Peyer's patch (tissue), 4 donors: ENCODE measurements around the gene SIK2. TPM values are rescaled to one million over a fixed set of nuclear protein-coding genes. Genes with fewer than 3 reads are reported as not detected.

Experiments used
- DNase-seq, 3 donors: peaks; one replicate each; pipeline ENCODE4 v3.0.0-alpha.2; 2017 to 2019
- H3K27ac ChIP-seq, 4 donors: fragments of 200-600 bp; sonication (generic); one replicate each; pipeline ENCODE4 v1.5.1; 2016 to 2019
- H3K27me3 ChIP-seq, 2 donors: fragments of 200-600 bp; sonication (generic); one replicate each; pipeline ENCODE4 v1.5.1; 2019
- H3K36me3 ChIP-seq, 3 donors: fragments of 200-600 bp; sonication (generic); one replicate each; pipeline ENCODE4 v1.5.1; 2016 to 2019
- H3K4me1 ChIP-seq, 4 donors: fragments of 200-600 bp; sonication (generic); one replicate each; pipeline ENCODE4 v1.5.1; 2016 to 2019
- H3K4me3 ChIP-seq, 4 donors: fragments of 200-600 bp; sonication (generic); 1 replicate in 3 of 4; 2 replicates in 1 of 4; pipeline ENCODE4 v1.5.1; 2016 to 2019; ENCODE audit warnings: mild to moderate bottlenecking in 1 of 4
- H3K9me3 ChIP-seq, 4 donors: fragments of 200-600 bp; sonication (generic); one replicate each; pipeline ENCODE4 v1.5.1; 2016 to 2019; ENCODE audit warnings: mild to moderate bottlenecking in 1 of 4
- POLR2A ChIP-seq, 2 donors: fragments of 450-650 bp; IDR thresholded peaks; one replicate each; pipeline ENCODE4 v1.5.1; 2017; ENCODE audit warnings: antibody characterized with exemption in 2 of 2, mild to moderate bottlenecking in 2 of 2, moderate library complexity in 2 of 2
- total RNA-seq, 4 donors: library from RNA; depleted of rRNA; stranded (reverse); fragments of >200 nt; gene quantifications; one replicate each; pipeline ENCODE4 v1.1.0, GENCODE V29; 2016
- TF ChIP-seq, protein P1 (sequence below), 6 experiments: fragments of 450-650 bp in 4 of 6; fragments of 200-600 bp in 2 of 6; sonication (generic) in 1 of 6; IDR thresholded peaks; one replicate each; pipeline ENCODE4 v1.5.1; 2017 to 2019; ENCODE audit warnings: antibody characterized with exemption in 6 of 6, mild to moderate bottlenecking in 3 of 6, moderate library complexity in 1 of 6

SIK2 gene
- total RNA-seq, 4 donors from 2014 or later, result 12.4 to 16.3 (median 14.4) TPM

DNA sequence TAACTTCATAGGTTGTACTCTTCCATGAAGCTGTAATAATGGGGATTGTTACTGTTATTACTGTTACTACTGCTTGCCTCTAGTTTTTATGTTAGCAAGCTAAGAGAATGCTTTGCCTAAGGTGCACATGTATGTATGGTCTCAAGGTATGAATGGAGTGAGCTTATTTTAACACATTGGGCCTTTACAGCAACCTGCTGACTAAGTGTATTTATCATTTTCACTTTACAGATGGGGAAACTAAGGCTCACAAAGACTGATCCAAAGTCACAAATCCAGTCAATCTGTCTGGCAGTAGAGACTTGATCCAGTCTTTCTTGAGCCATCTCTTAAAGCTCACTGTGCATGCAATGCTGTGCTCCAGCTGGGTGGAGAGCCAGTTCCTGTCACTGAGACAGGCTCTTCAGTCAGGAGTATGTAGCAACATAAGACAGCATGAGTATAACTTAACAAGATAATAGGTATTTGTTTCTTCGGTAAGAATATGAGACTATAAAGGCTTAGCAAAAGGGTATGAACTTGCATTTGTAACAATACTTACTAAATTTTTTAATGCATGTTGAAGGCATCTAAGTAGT lies 97.4 kb downstream of the SIK2 start:
- peaks cover 0 to 3% (median 0%) of the 10 kb centered on the region in 4 donors for H3K4me1 ChIP-seq
- H3K27me3 ChIP-seq, result no peaks in the 10 kb centered on the region
- no peak for TF ChIP-seq POLR2A (IDR thresholded peaks at IDR 0.05)
- TF ChIP-seq, protein P1, sequence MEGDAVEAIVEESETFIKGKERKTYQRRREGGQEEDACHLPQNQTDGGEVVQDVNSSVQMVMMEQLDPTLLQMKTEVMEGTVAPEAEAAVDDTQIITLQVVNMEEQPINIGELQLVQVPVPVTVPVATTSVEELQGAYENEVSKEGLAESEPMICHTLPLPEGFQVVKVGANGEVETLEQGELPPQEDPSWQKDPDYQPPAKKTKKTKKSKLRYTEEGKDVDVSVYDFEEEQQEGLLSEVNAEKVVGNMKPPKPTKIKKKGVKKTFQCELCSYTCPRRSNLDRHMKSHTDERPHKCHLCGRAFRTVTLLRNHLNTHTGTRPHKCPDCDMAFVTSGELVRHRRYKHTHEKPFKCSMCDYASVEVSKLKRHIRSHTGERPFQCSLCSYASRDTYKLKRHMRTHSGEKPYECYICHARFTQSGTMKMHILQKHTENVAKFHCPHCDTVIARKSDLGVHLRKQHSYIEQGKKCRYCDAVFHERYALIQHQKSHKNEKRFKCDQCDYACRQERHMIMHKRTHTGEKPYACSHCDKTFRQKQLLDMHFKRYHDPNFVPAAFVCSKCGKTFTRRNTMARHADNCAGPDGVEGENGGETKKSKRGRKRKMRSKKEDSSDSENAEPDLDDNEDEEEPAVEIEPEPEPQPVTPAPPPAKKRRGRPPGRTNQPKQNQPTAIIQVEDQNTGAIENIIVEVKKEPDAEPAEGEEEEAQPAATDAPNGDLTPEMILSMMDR (IDR thresholded peaks at IDR 0.05), result no peak
- H3K36me3 ChIP-seq, result peaks cover 0 to 33% (median 0%) of the 10 kb centered on the region in 3 donors
- no peak overlapping the region for H3K4me3 ChIP-seq
- no peak overlapping the region for H3K27ac ChIP-seq
- no peaks in the 10 kb centered on the region for H3K9me3 ChIP-seq
- no peak for DNase-seq

DNA sequence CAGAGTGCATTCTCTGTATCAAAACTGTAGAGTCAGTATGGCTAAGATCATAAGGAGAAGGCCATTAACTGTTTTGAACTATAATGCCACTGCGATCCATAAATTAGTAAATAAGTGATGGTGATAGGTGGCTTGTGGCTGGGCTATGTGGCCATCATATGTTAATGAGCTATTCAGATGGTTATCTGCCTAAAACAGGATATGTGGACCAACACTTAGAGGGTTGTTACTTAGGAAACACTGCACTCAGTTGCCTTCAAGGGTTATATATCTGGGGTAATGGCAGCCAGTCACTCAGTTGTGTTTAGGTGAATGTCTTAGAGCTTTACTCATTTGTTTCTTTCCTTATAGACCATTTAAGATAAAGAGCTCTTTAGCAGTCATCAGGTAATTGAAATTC lies 97.9 kb downstream of the SIK2 start:
- no peak for DNase-seq
- H3K4me3 ChIP-seq, result no peak overlapping the region
- no peaks in the 10 kb centered on the region for H3K9me3 ChIP-seq
- peaks cover 0 to 38% (median 0%) of the 10 kb centered on the region in 3 donors for H3K36me3 ChIP-seq
- H3K27ac ChIP-seq, result no peak overlapping the region
- H3K4me1 ChIP-seq, result no peaks in the 10 kb centered on the region
- TF ChIP-seq POLR2A (IDR thresholded peaks at IDR 0.05), result no peak
- TF ChIP-seq, protein P1 (IDR thresholded peaks at IDR 0.05), result no peak
- no peaks in the 10 kb centered on the region for H3K27me3 ChIP-seq

DNA sequence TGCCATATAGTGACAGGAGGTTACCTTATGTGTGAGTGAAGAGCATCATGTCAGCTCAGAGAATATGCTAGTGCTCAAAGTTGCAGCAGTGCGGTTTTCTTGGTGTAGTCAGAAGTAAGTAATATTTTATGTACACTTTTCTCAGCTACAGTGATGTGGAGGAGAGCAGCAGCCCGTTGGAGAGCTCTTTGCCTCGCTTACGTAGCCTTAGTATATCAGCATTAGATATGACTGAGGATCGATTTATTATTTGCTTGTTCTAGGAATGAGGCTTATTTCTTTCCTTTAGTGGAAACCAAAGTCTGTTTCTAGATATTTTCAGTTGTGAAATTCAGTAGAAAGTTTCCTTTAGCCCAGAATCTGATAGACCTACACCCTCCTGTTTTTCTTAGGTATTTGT lies 100.4 kb downstream of the SIK2 start:
- Histone ChIP-seq H3K9me3 (no peaks in the 10 kb centered on the region), H3K27me3 (no peaks in the 10 kb centered on the region), H3K4me1 (peaks cover 0 to 7% (median 0%) of the 10 kb centered on the region in 4 donors), H3K27ac (no peak overlapping the region), H3K36me3 (peaks cover 0 to 53% (median 0%) of the 10 kb centered on the region in 3 donors), H3K4me3 (no peak overlapping the region)
- TF ChIP-seq, protein P1 (IDR thresholded peaks at IDR 0.05), result no peak
- TF ChIP-seq POLR2A (IDR thresholded peaks at IDR 0.05), result no peak
- DNase-seq, result no peak

DNA sequence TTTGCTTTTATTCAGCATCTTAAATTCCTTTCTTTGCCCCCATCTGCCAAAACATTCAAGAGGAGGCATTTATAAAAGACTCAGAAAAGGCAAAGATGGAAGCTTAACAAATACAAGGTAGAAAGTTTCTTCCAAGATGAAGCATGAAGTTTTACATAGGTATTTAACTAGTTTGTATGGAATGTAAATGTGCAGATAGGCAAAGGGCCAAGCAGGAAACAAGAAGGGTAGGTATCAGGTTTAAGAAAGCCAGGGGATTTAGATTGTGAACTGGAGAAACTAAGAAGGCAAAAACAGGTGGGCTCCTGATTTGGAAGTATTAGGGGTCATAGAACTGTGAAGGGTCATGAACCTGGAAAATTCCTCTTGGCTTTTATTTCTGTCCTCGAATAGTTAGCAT lies 101.3 kb downstream of the SIK2 start:
- Histone ChIP-seq H3K4me1 (peaks cover 0 to 7% (median 0%) of the 10 kb centered on the region in 4 donors), H3K27ac (no peak overlapping the region), H3K27me3 (no peaks in the 10 kb centered on the region), H3K4me3 (no peak overlapping the region), H3K36me3 (peaks cover 0 to 53% (median 0%) of the 10 kb centered on the region in 3 donors), H3K9me3 (no peaks in the 10 kb centered on the region)
- no peak for DNase-seq
- TF ChIP-seq, protein P1 (IDR thresholded peaks at IDR 0.05), result no peak
- no peak for TF ChIP-seq POLR2A (IDR thresholded peaks at IDR 0.05)

DNA sequence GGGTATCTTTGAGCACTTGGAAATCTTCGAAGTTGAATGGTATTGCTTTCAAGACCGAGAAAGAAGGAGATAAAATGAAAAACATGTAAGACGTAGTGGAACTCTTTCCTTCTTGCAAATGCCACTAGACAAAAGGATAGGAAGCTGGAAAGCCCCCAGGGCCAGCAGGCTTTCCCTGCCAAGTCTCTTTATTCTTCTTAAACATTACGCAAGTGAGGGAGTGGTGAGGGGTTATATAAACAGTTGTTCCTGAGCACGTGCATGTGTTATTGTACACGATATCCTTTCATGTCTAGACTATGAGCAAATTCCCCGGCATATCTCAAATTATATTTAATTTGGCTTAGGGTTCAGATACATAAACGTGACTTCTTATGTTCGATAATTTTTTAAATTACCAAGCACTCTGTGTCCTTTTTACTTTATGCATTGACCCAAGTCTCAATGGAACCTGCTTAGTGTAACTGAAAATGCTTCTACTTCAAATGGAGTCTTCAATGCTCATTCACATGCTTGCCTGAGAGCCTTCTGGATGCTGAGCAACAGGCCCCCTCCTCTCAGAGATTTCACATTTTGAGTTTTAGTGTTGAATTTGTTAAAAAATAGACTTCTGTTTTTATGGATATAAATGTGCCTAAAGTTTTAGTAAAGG lies 104.9 kb downstream of the SIK2 start:
- Histone ChIP-seq H3K4me1 (peaks cover 0 to 7% (median 0%) of the 10 kb centered on the region in 4 donors), H3K27me3 (no peaks in the 10 kb centered on the region), H3K9me3 (no peaks in the 10 kb centered on the region), H3K36me3 (peaks cover 0 to 56% (median 0%) of the 10 kb centered on the region in 3 donors), H3K27ac (peak overlapping the region in 1 of 4 donors; percentile 4), H3K4me3 (no peak overlapping the region)
- no peak for DNase-seq
- no peak for TF ChIP-seq POLR2A (IDR thresholded peaks at IDR 0.05)
- TF ChIP-seq, protein P1 (IDR thresholded peaks at IDR 0.05), result no peak
